Mesothelial cell of epicardium (in vitro differentiated cells): ENCODE data around the gene POU5F1. TPM values are rescaled to one million over a fixed set of nuclear protein-coding genes. Genes with fewer than 3 reads are reported as not detected.
"Not testable (repeated sequence)": the region's sequence is repeated elsewhere in the genome, so short reads cannot be mapped to it uniquely, and the experiment has no call there.

Experiments
- DNase-seq, 2 experiments: peaks; one replicate each; pipeline ENCODE4 v3.0.0; 2021; ENCODE audit warnings: low spot score in 2 of 2; ENCODE audit not compliant: unreplicated experiment in 2 of 2
- H3K27ac Mint-ChIP-seq: 2 replicates; pipeline ENCODE4 v1.8.0; 2021; ENCODE audit warnings: mixed read lengths
- H3K27me3 Mint-ChIP-seq: 2 replicates; pipeline ENCODE4 v1.8.0; 2021; ENCODE audit warnings: low read depth, mixed read lengths
- H3K36me3 Mint-ChIP-seq: 2 replicates; pipeline ENCODE4 v1.8.0; 2021; ENCODE audit warnings: mixed read lengths
- H3K4me1 Mint-ChIP-seq: 2 replicates; pipeline ENCODE4 v1.8.0; 2021; ENCODE audit warnings: mixed read lengths
- H3K4me3 Mint-ChIP-seq: 2 replicates; pipeline ENCODE4 v1.8.0; 2021; ENCODE audit warnings: mild to moderate bottlenecking, moderate library complexity, mixed read lengths
- H3K9me3 Mint-ChIP-seq: 2 replicates; pipeline ENCODE4 v1.8.0; 2021; ENCODE audit warnings: mixed read lengths
- total RNA-seq: library from RNA; stranded (reverse); gene quantifications from 3 replicates; pipeline ENCODE4 v1.2.1, GENCODE V29; 2021
- TF ChIP-seq, protein P1 (sequence below): fragments of 200-600 bp; sonication (generic); IDR thresholded peaks from one replicate; pipeline ENCODE4 v1.5.0; 2021; ENCODE audit warnings: antibody characterized with exemption; ENCODE audit not compliant: unreplicated experiment

Gene POU5F1
- total RNA-seq, 1 donor from 2014 or later, result not detected

GRCh38 chr6:31193206-31193605, 22.7 kb upstream of the POU5F1 start:
- H3K4me3 Mint-ChIP-seq, result no peak overlapping the region
- no peak overlapping the region for H3K27ac Mint-ChIP-seq
- H3K4me1 Mint-ChIP-seq, result peaks cover 9% of the 10 kb centered on the region
- H3K9me3 Mint-ChIP-seq, result no peaks in the 10 kb centered on the region
- H3K27me3 Mint-ChIP-seq, result no peaks in the 10 kb centered on the region
- H3K36me3 Mint-ChIP-seq, result peaks cover 2% of the 10 kb centered on the region
- no peak for DNase-seq
- TF ChIP-seq, protein P1, sequence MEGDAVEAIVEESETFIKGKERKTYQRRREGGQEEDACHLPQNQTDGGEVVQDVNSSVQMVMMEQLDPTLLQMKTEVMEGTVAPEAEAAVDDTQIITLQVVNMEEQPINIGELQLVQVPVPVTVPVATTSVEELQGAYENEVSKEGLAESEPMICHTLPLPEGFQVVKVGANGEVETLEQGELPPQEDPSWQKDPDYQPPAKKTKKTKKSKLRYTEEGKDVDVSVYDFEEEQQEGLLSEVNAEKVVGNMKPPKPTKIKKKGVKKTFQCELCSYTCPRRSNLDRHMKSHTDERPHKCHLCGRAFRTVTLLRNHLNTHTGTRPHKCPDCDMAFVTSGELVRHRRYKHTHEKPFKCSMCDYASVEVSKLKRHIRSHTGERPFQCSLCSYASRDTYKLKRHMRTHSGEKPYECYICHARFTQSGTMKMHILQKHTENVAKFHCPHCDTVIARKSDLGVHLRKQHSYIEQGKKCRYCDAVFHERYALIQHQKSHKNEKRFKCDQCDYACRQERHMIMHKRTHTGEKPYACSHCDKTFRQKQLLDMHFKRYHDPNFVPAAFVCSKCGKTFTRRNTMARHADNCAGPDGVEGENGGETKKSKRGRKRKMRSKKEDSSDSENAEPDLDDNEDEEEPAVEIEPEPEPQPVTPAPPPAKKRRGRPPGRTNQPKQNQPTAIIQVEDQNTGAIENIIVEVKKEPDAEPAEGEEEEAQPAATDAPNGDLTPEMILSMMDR, result no peak

- not testable (repeated sequence) for DNase-seq, H3K27ac Mint-ChIP-seq, H3K27me3 Mint-ChIP-seq, H3K36me3 Mint-ChIP-seq, H3K4me1 Mint-ChIP-seq, H3K4me3 Mint-ChIP-seq, H3K9me3 Mint-ChIP-seq
Measured at GRCh38 chr6:31192431-31193105, 22.1 kb upstream of the POU5F1 start.

DNA sequence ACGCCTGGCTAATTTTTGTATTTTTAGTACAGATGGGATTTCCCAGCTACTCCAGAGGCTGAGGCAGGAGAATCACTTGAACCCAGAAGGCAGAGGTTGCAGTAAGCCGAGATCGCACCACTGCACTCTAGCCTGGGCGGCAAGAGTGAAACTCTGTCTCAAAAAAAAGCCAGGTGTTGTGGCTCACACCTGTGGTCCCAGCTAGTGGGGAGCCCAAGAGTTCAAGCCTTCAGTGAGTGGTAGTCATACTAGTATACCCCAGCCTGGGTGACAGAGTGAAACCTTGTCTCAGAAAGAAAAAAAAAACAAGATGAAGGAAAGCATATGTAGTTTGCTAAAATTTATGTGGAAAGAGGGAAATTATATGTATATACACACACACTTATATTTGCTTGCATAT, 20.0 kb upstream of the POU5F1 start:
- no peaks in the 10 kb centered on the region for H3K36me3 Mint-ChIP-seq

DNA sequence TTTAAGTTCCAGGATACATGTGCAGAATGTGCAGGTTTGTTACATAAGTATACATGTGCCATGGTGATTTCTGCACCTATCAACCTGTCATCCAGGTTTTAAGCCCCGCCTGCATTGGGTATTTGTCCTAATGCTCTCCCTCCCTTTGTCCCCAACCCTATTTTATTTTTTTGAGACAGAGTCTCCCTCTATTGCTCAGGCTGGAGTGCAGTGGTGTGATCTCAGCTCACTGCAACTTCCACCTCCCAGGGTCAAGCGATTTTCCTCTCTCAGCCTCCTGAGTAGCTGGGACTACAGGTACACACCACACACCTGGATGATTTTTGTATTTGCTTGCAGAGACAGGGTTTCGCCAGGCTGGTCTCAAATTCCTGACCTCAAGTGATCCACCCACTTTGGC, 18.7 kb upstream of the POU5F1 start:
- H3K4me1 Mint-ChIP-seq, H3K27ac Mint-ChIP-seq, H3K36me3 Mint-ChIP-seq, H3K27me3 Mint-ChIP-seq, DNase-seq, H3K9me3 Mint-ChIP-seq, H3K4me3 Mint-ChIP-seq: not testable (repeated sequence)

More for the DNA sequence above, 20.0 kb upstream of the POU5F1 start:
- H3K27ac Mint-ChIP-seq, result no peak overlapping the region
- H3K4me3 Mint-ChIP-seq, result no peak overlapping the region
- DNase-seq, result no peak
- H3K9me3 Mint-ChIP-seq, result no peaks in the 10 kb centered on the region
- no peaks in the 10 kb centered on the region for H3K4me1 Mint-ChIP-seq
- H3K27me3 Mint-ChIP-seq, result no peaks in the 10 kb centered on the region
- TF ChIP-seq, protein P1, result no peak

GRCh38 chr6:31187780-31188194, 17.3 kb upstream of the POU5F1 start:
- Mint-ChIP-seq H3K4me3 (no peak overlapping the region), H3K9me3 (no peaks in the 10 kb centered on the region), H3K4me1 (no peaks in the 10 kb centered on the region), H3K27ac (no peak overlapping the region), H3K27me3 (no peaks in the 10 kb centered on the region), H3K36me3 (no peaks in the 10 kb centered on the region)
- no peak for DNase-seq
- TF ChIP-seq, protein P1, result no peak

DNA sequence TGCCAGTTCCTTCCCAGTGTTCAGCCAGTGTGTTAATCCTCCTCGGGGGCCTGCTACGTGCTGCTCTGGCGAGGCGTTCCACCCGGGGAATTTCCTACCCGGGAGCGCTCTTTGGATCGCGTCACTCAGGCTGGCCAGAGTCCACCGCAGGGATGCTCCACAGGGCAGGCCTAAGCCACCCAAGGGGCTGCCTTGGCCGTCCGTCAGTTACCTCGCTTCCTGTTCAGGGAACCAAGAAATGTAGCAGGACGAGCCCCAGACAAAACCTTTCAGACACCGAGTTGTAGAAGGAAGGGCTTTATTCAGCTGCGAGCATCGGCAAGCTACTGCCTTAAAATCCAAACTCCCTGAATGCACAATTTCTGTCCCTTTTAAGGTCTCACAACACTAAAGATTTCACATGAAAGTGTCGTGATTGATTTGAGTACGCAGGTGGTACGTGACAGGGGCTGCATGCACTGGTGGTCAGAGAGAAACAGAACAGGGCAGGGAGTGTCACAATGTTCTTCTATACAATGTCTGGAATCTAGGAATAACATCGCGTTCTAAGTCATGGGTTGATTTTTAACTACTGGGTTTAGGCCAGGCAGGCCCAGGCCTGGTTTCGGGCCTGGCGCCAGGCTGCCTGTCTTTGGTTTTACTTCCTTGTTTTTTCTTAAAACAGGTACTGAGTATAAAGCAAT, 15.7 kb upstream of the POU5F1 start:
- Mint-ChIP-seq H3K36me3 (no peaks in the 10 kb centered on the region), H3K4me1 (no peaks in the 10 kb centered on the region), H3K27me3 (no peaks in the 10 kb centered on the region), H3K4me3 (no peak overlapping the region), H3K9me3 (no peaks in the 10 kb centered on the region), H3K27ac (no peak overlapping the region)
- TF ChIP-seq, protein P1, result no peak
- no peak for DNase-seq

DNA sequence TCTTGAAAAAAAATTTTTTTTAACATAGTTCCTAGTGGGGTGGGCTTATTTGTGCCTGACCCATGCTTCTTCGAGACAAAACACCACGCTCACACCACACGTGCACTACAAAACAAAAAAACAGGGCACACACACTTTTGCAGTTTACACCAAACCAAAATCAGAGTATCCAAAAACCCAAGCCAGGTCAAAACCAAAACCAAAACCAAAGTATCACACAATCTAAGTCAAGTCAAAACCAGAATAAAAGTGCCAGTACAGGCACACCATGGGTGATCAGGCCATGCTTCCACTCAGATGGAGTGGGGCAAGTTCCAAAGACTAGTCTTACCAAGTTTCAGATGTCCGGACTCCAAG, 15.2 kb upstream of the POU5F1 start:
- not testable (repeated sequence) for DNase-seq, H3K4me1 Mint-ChIP-seq, H3K27ac Mint-ChIP-seq, H3K36me3 Mint-ChIP-seq, H3K9me3 Mint-ChIP-seq, H3K27me3 Mint-ChIP-seq, H3K4me3 Mint-ChIP-seq

DNA sequence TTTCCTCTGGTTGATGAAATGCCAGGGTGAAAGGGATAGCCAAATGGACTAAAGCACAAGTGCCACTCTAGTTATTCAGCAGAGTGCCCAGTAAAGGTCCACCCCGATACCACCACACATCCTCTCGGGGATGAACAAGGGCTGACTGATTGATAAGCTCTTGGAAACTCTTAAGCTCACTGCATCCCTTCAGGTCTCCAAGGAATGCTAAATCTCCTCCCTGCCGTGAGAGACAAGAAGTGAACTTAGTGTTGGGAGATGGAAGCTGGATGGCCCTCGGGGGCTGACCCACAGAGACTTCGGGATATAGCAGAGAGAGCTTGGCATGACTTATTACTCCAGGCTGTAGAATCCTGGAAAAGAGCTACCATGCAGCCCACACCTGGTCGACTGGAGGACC, 13.4 kb upstream of the POU5F1 start:
- not testable (repeated sequence) for H3K4me1 Mint-ChIP-seq, H3K36me3 Mint-ChIP-seq, H3K27me3 Mint-ChIP-seq, H3K4me3 Mint-ChIP-seq, H3K9me3 Mint-ChIP-seq, H3K27ac Mint-ChIP-seq, DNase-seq

- H3K27ac Mint-ChIP-seq, H3K9me3 Mint-ChIP-seq, H3K4me1 Mint-ChIP-seq, H3K27me3 Mint-ChIP-seq, DNase-seq, H3K4me3 Mint-ChIP-seq, H3K36me3 Mint-ChIP-seq: not testable (repeated sequence)
Measured at GRCh38 chr6:31183287-31183686, 12.8 kb upstream of the POU5F1 start.
